ENCODE results near the gene TLN1. TPM values are rescaled to one million over a fixed set of nuclear protein-coding genes. Genes with fewer than 3 reads are reported as not detected.

The TLN1 gene
- total RNA-seq, 1 donor from 2014 or later, result 362 TPM

DNA sequence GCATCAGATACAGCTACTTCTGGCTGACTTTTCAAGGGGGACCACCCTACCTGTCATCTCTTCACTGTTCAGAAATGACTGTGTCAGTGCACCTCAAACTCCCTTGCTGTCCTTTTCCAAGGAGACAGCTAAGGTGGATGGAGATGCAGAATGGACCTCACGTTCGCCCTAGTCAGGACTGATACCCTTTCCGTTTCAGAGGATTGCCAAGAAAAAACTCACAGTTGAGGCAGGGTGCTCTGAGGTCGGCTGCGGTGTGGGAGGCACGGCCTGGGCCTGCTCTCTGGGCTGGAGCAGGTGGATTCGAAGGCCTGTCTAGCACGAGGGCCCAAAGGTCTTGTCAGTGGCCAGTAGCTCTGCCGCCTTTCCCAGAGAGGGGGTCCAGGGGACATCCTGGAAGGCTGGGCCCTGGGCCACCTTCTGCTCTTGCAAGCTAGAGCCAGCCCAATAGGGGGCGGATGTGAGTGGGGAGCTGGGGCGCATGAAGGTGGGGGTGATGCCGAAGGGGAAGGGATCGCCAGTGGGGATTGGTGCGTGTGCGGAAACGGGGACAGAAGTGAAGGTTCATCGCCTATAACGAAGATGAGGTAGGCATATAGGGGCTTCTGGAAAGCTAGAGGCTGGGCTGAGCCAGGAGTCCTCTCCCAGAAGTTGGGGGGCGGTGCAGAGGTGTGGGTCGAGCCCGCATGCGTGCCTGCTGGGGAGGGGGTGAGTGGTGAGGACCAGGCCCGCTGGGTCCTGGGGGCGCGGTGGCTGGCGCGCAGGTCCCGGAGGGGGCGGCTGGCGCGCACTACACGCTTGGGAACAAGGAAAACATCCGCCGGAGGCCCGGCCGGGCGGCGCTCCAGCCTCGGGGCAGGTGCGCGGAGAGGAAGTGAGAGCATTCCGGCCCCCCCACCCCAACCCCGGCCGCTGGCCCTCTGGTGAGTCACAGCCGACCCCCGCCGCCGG lies 24.6 kb upstream of the TLN1 start:
- POLR2A ChIA-PET, result interaction anchor here (0.6 to 2.1 kb wide), 30 partner anchors 9 to 181 kb away, joined by 3 to 28 read pairs (median 4); partner anchors contain the start of genes CCDC107, CREB3, GBA2 and HINT2
- Mint-ChIP-seq H3K27ac (peak overlapping the region; percentile 93), H3K4me1 (peaks cover 55% of the 10 kb centered on the region), H3K27me3 (no peaks in the 10 kb centered on the region), H3K4me3 (peak overlapping the region; percentile 91), H3K36me3 (ENCODE audit: low read depth) (peaks cover 39% of the 10 kb centered on the region), H3K9me3 (no peaks in the 10 kb centered on the region)
- peak; percentile 73 for ATAC-seq (ENCODE audit: low read depth)
- intact Hi-C loops (cut with micrococcal nuclease), result loop anchor here (1.0 kb wide), 5 partner anchors 7 to 152 kb away; partner anchors contain the start of genes CREB3, GBA2, HINT2 and RGP1
- TF ChIP-seq, protein P1, sequence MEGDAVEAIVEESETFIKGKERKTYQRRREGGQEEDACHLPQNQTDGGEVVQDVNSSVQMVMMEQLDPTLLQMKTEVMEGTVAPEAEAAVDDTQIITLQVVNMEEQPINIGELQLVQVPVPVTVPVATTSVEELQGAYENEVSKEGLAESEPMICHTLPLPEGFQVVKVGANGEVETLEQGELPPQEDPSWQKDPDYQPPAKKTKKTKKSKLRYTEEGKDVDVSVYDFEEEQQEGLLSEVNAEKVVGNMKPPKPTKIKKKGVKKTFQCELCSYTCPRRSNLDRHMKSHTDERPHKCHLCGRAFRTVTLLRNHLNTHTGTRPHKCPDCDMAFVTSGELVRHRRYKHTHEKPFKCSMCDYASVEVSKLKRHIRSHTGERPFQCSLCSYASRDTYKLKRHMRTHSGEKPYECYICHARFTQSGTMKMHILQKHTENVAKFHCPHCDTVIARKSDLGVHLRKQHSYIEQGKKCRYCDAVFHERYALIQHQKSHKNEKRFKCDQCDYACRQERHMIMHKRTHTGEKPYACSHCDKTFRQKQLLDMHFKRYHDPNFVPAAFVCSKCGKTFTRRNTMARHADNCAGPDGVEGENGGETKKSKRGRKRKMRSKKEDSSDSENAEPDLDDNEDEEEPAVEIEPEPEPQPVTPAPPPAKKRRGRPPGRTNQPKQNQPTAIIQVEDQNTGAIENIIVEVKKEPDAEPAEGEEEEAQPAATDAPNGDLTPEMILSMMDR (IDR thresholded peaks at IDR 0.05), result no peak
- DNase-seq, result peak; percentile 68
- CTCF ChIA-PET, result interaction anchor here (0.8 to 2.6 kb wide), 17 partner anchors 9 to 145 kb away, joined by 3 to 15 read pairs (median 4); partner anchors contain the start of genes CCDC107, CREB3, GBA2 and RGP1

DNA sequence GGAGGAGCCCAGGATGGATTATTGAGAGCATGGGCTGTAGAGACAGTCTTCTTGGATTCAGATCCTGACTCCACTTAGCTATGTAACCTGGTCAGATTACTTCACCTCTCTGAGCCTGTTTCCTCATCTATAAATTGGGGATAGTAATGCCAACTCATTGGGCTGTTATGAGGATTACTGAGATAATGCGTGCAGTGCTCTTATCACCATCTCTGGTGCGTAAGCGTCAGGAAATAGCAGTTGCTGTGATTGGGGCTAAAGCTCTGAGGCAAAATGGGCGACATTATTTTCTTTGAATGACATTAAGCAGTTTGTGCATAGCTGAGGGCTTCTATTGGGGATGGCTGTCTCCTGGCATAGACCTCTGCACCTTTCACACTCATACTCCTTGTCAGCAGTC lies 23.1 kb upstream of the TLN1 start:
- CTCF ChIA-PET, result interaction anchor here (1.1 to 1.2 kb wide), 2 partner anchors 19 to 108 kb away, joined by 3 to 4 read pairs; no protein-coding TSS in a partner anchor

DNA sequence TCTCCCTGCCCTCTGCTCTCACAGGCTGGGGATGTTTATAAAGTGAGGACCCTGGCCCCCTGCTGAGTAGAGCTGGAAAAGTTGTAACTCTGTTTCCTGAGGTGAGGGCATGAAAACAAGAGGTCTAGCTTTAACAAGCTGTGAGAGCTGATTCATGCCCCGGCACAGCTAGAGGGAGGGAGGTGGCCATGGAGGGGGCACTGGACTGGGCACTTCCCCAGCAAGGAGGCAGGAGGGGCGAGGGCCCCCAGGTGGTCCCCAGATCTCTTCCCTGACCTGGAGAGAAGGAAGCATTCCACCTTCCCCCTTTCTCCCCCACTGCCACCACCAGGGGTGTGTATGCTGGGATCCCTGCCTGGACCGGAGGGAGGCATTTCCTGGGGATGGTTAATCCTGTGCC lies 22.3 kb upstream of the TLN1 start, which contains the start of gene MSMP:
Gene MSMP (minus strand): TSS at position 13 of the 400 bp plus-strand sequence. CDS start 147 bp downstream, outside the sequence.
- Mint-ChIP-seq H3K27me3 (no peaks in the 10 kb centered on the region), H3K36me3 (ENCODE audit: low read depth) (peaks cover 54% of the 10 kb centered on the region), H3K27ac (peak within 1 kb of the TSS; percentile 53), H3K9me3 (no peaks in the 10 kb centered on the region), H3K4me3 (no peak within 1 kb of the TSS), H3K4me1 (peaks cover 53% of the 10 kb centered on the region)
- intact Hi-C loops (cut with micrococcal nuclease), result no loop called here
- TF ChIP-seq, protein P1 (IDR thresholded peaks at IDR 0.05), result no peak
- POLR2A ChIA-PET, result interaction anchor here (0.7 to 1.7 kb wide), 2 partner anchors 22 to 107 kb away, joined by 3 to 5 read pairs; partner anchors contain the start of genes CREB3 and TLN1
- DNase-seq (no peak), ATAC-seq (ENCODE audit: low read depth) (no peak)
- CTCF ChIA-PET, result interaction anchor here (1.2 kb wide), 2 partner anchors 18 kb away, joined by 4 read pairs; no protein-coding TSS in a partner anchor

More for the DNA sequence above, 23.1 kb upstream of the TLN1 start:
- no peak overlapping the region for H3K4me3 Mint-ChIP-seq
- TF ChIP-seq, protein P1 (IDR thresholded peaks at IDR 0.05), result no peak
- peak overlapping the region; percentile 53 for H3K27ac Mint-ChIP-seq
- intact Hi-C loops (cut with micrococcal nuclease), result no loop called here
- peaks cover 53% of the 10 kb centered on the region for H3K4me1 Mint-ChIP-seq
- POLR2A ChIA-PET, result interaction anchor here (0.7 to 1.7 kb wide), 3 partner anchors 19 to 108 kb away, joined by 3 to 5 read pairs (median 3); partner anchors contain the start of genes CREB3 and TLN1
- no peaks in the 10 kb centered on the region for H3K9me3 Mint-ChIP-seq
- DNase-seq (no peak), ATAC-seq (ENCODE audit: low read depth) (no peak)
- no peaks in the 10 kb centered on the region for H3K27me3 Mint-ChIP-seq
- peaks cover 52% of the 10 kb centered on the region for H3K36me3 Mint-ChIP-seq (ENCODE audit: low read depth)

DNA sequence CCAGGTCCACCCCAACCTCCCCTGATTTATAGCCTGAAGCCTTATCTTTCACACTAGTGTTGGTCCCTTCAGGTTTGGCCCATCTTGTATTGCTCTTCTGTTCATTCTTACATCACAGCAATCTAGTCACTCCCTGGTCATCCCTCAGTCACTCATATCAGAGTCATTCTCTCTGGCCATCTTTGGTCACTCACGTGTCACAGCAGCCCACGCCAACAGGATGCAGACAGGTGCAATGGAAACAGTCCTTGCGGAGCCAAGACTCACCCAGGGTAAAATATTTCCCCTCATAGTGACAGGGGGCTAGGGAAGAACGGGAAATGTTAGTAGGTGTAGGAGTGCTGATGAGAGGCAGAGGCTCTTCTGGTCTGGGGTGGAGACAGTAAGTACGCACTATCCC lies 21.5 kb upstream of the TLN1 start:
- TF ChIP-seq, protein P1 (IDR thresholded peaks at IDR 0.05), result no peak
- no peak for ATAC-seq (ENCODE audit: low read depth)
- ChIA-PET POLR2A (interaction anchor here (1.7 kb wide), 1 partner anchor 22 kb away, joined by 5 read pairs; the partner anchor contains the start of genes CREB3 and TLN1), CTCF (interaction anchor here (0.8 to 1.2 kb wide), 2 partner anchors 17 to 279 kb away, joined by 3 to 4 read pairs; no protein-coding TSS in a partner anchor)
- intact Hi-C loops (cut with micrococcal nuclease), result no loop called here
- Mint-ChIP-seq H3K36me3 (ENCODE audit: low read depth) (peaks cover 56% of the 10 kb centered on the region), H3K4me1 (peaks cover 45% of the 10 kb centered on the region), H3K27ac (no peak overlapping the region), H3K27me3 (no peaks in the 10 kb centered on the region), H3K9me3 (no peaks in the 10 kb centered on the region), H3K4me3 (no peak overlapping the region)
- DNase-seq, result no peak

All from activated B cell treated with CpG ODN at 0.5 μM for 24 hours (primary cell).